Right kidney (tissue), 1 donor: ENCODE data around the gene CKS1B.
A peak's percentile ranks its signal among the peaks of the same experiment; 100 is the strongest.
"Not testable (repeated sequence)": the region's sequence is repeated elsewhere in the genome, so short reads cannot be mapped to it uniquely, and the experiment has no call there.

Source experiments
- DNase-seq: peaks from one replicate; pipeline ENCODE4 v3.0.0-alpha.2; 2016

CKS1B gene

DNA sequence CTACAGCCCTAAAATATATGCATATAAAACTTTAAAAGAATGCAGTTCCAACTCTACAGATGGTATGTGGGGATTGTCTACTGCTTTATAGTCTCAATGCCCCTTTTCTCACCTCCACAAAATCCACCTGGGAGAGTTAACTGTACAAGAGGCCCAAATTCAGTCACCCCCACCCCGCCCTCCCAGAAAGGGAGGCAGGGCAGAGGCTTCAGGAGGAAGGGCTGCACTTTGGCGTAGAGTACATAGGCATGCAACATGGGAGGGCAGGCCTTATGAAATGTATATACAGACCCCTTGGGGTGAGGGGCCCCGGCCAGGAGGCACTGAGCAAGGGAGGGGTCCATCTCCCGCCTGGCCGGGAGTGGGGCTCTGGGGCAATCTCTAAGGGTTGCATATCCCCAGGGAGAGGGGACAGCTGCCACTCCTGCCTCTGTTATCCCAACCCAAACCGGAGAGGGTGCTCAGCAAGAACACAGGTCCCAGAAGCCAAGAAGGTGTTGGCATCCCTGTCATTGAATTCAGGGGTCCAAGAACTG lies 11.6 kb upstream of the CKS1B start:
- no peak for DNase-seq

DNA sequence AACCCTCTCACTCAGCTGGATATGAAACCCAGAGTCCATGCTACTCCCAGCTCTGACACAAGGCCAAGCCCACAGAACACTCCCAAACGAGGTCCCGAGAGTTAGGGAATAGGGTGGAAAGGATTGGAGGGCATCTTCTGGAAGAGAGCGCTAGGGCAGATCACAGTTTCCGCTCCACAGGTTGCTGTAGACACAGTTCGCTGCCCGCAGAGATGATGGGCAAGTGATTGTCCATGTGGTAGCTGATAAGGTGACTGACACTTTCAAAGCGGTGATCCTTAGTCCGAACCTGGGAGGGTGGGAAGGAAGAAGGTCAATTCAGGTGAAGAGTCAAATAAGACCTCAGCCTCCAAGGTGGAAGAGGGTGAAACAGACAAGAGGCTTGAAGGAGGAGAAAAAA lies 10.8 kb upstream of the CKS1B start:
- no peak for DNase-seq

DNA sequence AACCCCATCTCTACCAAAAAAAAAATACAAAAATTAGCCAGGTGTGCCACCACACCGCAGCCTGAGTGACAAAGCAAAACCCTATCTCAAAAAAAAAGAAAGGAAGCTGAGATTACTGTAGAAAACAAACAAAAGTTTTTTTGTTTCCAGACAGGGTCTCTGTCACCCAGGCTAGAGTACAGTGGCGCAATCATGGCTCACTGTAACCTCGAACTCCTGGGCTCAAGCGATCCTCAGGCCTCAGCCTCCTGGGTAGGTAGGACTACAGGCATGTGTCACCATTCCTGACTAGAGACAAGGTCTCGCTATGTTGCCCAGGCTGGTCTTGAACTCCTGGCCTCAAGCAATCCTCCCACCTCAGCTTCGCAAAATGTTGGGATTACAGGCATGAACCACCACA lies 10.1 kb upstream of the CKS1B start:
- no peak for DNase-seq

DNA sequence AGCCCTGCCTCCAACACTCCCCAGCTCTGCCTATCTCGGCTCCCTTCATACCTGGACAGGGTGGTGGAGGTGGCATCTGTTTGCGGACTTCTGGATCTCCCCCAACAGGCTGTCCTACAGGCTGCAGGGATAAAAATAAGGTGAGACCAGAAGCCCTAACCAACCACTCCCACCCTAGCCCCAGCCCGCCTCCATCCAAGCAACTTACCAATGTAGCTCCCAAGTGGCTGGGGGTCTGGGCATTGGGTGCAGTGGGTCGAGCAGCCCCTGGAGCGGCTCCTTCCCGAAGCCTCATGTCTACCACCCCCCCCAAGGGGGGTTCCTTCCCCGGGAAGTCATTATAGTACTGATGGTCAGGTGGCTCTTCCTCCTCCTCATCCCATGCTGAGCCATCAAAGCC lies 8.4 kb upstream of the CKS1B start:
- no peak for DNase-seq

DNA sequence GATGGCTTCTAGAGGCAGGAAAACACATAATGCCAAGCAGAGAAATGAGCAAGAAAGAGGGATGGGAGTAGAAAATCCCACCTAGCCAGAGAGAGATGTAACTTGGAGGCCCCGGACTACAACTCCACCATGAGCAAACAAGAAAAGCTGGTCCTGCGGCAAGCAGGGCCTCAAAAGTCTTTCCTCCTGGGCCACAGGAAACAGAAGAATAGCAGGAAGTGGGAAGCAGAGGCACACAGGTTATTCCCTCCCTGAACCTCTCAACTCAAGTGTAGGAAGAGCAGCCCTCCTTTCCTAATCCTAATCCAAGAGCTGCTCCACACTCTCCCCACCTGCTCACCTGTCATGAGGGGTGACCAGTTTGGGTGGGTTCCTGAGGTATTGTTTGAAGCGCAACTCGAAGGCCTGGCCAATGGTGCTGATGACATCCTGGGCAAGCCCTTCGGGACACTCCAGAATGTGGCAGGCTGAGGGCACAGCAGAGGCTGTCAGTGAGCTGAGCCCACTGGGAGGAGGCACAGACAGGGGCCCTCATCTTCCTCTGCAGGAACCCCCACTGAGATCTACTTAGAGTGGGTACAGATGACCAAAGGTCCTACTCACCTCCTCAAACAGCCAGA lies 7.0 kb upstream of the CKS1B start:
- no peak for DNase-seq

DNA sequence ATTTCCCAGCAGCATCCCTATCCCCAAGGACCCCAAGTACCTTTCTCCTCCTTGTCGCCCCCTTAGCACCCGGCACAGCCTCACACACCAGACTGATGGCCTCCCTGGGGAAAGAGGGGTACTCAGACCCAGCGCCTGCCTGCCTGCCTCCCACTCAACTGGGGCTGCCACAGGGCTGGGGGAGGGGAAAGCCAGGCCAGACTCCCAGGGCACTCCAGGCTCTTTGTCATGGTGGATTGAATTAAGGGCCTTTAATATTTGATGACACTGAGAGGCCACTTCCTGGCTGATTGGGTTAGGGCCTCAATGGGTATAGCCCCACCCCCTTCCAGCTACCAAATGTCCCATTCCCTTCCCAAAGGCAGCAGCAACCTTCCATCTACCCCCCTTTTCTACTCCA lies 5.8 kb upstream of the CKS1B start:
- no peak for DNase-seq

DNA sequence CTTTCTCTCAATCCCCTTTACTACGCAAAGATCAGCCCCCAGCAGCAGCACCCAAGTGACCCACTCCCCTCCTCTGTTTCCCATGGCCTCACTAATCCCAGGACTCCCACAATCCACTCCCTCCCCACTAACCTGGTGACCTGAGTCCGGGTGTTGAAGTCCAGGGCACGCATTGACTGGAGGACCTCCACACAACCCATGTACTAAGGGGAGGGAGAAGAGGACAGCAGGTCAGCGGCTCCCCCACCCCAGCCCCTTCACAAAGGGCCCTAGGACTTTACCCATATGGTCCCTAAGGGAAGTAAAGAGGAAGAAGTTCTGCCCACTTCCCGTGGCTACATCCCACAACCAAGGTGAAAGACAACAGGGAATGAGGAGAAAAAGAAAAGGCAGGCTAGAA lies 5.2 kb upstream of the CKS1B start:
- DNase-seq = no peak

DNA sequence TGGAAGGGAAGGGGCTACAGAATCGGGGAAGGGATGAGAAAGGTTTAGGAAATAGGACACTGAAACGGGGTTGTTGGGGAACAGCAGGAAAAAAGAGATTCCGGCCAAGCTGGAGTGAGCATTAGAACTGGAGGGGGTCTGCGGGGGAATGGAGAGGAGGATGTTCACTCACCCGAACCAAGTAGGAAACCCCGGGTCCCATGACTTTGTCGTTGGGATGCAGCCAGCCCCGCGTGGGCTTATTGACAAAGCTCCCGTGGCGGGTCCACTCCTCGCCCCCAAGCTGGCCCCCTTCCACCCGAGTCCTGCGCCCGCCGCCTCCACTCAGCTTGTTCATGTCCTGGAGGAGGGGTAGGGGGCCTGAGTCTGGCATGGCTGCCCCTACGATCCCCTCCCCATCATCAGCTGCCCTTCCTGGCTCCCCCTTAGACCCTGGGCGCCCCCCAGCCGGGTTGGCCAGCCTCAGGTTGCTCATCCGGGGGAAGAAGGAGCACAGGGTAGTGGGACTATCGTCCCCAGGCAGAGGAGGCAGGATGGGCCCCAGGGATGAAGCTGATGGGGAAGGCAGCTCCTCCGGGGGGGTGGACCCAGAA lies 4.5 kb upstream of the CKS1B start:
- DNase-seq = no peak

DNA sequence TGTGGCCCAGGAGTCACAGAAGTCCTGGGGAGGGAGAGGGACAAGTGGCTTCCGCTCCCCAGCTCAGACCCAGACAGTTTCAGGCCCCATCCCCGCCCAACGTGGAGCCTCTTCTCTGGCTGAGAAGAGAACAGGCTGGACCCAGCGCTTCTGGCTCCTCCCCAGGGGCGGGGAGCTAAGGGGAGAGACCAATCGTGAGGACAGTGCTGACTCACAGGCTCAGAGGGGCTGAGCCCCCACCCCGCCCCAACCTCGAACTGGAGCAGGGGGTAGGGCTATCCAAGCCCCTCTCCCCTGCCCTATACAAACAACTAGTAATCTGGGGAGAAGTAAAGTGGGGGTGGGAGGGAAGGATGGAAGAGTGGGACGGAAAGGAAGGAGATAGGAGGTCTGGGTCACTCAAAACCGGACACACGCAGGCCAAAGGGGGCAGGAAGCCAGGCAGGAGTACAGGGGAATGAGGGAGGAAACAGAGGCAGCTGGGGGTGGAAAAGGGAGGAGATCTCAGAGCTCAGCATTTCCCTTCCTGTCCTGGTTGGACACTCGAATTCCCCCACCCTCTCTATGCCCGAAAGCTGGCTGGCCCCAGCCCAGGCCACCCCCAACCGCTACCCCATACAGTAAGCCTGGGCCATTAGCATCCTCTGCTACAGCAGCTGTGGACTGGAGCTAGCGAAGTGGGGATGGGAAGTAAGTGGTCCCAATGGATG lies 3.7 kb upstream of the CKS1B start, which contains the start of gene SHC1:
Gene SHC1, minus strand, starts transcription at position 117 of the 710 bp plus-strand sequence. CDS start 221 bp downstream, outside the sequence.
- DNase-seq = peak; percentile 74

DNA sequence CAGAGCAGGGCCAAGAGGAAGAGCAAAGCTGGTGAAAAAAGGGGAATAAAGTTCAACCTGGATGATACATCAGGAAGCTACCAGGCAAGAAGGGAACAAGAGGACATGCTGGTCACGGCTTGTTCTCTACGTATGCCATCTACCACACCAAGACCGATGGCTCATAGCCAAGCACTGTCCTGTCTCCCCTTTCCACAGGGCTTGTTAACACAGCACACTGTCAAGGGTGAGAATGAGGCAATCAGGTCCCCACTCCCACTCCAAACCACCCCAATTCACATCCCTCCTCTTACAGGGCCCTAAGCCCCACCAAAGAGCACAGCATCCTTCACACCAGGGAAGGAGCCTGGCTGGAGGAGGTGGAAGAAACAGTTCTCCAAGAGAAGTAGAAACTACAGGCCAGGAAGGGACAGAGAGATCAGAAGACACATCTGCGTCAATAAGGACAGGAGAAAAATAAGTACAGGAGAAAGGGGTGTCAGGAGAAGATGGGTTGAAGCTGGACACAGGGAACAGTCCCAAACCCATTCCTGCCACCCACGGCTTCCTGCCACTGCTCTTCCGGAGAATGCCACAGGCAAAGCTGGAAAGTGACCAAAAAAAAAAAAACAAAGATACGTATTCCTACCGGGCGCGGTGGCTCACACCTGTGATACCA lies 3.0 kb upstream of the CKS1B start:
- no peak for DNase-seq

DNA sequence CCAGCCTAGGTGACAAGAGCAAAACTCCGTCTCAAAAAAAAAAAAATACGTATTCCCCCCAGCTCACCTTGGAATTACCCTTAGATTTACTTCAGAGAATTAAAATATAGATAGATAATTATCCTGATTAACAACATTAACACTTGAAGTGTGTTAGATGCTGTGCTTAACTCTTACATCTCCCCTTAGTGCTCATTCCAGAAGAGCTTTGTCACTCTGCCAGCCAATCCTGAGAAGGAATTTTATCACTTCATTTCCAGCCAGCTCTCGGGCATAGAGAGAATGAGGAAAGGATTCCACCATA lies 2.3 kb upstream of the CKS1B start:
- DNase-seq = no peak

DNA sequence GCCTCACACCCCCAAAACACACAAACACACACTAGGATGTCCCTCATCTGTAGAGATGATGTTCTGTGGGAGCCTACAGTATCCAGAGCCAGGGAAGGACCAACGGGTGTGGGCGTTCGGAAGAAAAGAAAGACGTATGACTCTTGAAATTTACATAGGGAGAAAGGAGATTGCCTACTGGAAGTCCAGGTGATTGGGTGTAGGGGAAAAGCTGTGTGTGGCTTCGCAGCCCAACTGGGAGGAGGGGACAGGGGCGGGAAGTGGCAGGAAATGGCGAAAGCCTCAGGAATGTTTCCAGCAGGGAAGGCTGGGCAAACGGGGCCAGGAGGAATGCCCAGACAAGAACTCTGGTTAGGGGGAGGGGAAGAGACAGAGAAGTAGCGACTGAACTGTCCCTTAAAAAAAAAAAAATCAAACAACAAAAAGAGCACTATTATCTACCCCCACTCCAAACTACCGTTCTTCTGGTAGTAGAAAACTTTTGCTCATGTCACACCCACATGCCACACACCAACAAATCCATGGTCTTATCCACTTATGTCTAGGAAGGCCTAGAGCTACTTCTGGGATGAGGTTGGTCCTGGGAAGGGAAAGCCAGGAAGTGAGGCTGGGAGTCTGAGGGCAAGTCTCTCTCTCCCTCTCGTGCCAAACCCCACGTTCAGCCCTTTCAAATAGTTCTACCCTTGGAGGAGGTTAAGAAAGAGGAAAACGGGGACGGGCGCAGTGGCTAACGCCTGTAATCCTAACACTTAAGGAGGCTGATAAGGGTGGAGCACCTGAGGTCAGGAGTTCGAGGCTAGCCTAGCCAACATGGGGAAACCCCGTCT lies 1.8 kb upstream of the CKS1B start:
- DNase-seq = no peak

DNA sequence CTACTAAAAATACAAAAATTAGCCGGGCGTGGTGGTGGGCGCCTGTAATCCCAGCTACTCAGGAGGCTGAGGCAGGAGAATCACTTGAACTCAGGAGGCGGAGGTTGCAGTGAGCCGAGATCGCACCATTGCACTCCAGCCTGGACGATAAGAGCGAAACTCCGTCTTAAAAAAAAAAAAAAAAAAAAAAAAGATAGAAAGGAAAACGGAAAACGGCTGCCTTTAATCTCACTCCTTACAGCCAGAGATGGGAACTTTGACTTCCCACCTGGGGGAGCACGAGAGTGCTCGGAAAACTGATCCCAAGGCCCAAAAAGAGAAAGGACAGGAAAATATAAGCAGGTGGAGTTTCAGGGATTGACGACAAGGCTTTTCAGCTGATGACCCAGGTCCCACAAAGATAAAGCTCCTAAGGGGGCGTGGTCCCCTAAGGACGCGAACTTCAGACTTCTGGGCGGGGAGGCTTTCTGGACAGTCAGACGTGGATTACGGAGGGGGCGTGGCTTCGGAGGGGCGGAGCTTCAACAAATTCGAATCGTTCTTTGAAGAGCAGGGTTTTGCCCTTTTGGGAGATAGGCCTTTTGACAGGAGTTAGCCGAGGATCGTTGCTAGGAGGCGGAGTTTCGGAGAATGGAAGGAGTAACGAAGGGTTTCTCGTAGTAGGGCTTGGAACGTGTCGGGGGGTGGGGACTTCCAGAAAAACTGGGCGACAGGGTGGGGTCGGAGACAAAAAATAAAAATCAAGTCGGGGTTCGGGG lies 958 bp upstream of the CKS1B start:
- DNase-seq = peak; percentile 84

DNA sequence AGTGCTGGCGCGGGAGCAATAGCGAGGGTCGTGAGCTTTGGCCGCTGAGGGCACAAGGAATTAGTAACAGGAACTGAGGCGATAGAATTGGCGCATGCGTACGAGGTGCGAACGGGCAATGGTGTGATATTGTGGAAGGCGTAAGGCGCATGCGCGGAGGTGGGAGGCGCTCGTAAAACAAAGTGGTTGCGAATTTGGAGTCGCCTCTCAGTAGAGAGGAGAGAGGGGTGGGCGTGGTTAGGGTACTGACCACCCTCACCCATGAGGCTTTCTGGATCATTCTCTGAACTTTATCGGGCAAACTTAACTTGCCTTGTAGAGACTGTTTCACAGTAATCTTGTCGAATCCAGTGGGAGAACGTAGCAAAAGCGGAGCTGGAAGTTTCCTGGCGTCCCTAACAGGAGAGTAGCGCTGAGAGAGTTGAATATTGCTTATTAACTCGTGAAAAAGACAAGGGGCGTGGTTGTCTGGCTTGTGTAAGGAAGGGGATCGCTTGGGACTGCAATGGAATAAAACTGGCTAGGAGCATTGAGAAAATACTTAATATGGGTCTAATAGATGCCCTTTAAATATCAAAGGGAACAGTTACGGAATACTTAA lies 427 bp downstream of the CKS1B start:
- peak; percentile 98 for DNase-seq

DNA sequence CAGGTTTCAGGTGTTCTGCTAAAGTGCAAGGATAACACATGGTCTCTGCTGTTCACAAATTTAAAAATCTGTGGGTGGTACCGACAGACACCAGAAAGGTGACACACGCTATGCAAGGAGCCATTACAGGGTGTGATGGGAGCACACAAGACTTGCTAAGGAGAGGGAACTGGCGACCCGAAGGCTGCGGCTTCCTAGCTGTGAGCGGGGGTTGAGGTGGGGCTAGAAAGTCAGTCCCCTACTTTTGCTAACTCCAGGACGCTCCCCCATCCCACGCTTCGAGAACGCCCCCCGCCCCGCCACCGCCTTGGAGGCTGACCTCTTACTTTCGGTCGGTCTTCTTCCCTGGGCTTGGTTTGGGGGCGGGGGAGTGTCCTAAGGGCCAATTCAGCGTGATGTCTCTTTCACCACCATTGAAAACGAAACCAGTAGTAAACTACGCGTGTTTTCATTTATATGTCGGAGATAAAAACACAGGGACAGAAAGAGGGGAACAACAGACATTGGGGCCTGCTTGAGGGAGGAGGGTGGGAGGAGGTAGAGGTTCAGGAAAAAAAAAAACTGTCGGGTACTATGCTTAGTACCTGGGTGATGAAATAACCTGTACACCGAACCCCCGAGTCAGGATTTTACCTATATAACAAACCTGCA lies 1.1 kb downstream of the CKS1B start:
- peak; percentile 74 for DNase-seq

DNA sequence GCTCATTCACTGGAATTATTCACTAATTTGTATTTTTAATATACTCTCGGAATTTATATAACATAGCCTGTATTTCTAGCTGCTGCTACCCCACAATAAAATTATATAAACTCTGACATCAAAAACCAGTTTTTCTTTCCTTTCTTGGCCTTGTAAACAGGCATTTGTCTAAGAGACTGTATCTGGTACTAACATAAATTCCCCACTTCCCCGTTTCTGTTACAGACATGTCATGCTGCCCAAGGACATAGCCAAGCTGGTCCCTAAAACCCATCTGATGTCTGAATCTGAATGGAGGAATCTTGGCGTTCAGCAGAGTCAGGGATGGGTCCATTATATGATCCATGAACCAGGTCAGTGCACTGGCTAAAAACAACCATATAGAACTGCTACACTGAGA lies 3.3 kb downstream of the CKS1B start:
- not testable (repeated sequence) for DNase-seq

DNA sequence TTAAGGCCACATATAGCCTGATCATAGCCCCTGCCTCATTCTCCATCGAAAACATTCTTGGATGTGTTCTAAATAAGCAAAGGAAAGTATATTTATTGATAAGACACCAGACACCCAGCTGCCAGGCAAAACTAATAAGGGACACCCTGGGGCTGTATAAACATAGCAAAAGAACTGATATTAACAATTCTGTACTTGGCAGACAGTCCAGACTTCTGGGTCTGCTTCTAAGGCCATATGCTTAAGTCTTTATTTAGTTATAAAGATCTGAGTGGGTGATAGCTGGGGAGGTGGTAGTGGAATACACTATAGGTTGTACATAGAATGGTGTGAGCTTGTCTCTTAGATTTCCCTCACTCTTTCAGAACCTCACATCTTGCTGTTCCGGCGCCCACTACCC lies 3.9 kb downstream of the CKS1B start:
- no peak for DNase-seq

DNA sequence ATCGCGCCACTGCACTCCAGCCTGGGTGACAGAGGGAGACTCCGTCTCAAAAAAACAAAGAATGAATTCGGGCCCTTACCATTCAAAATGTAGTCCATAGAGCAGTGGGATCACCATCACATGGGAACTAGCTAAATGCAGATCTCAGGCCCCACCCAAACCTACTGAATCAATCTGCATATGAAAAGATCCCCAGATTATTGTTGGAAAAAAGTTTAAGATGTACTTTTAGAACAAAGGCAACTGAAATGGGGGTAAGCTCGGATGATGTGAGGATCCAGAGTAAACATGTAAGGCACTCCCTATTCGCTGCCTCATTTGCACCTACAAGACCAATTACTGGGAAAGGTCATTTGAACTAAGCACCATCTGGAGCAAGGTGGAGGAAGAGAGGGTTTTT lies 7.9 kb downstream of the CKS1B start:
- DNase-seq = no peak

DNA sequence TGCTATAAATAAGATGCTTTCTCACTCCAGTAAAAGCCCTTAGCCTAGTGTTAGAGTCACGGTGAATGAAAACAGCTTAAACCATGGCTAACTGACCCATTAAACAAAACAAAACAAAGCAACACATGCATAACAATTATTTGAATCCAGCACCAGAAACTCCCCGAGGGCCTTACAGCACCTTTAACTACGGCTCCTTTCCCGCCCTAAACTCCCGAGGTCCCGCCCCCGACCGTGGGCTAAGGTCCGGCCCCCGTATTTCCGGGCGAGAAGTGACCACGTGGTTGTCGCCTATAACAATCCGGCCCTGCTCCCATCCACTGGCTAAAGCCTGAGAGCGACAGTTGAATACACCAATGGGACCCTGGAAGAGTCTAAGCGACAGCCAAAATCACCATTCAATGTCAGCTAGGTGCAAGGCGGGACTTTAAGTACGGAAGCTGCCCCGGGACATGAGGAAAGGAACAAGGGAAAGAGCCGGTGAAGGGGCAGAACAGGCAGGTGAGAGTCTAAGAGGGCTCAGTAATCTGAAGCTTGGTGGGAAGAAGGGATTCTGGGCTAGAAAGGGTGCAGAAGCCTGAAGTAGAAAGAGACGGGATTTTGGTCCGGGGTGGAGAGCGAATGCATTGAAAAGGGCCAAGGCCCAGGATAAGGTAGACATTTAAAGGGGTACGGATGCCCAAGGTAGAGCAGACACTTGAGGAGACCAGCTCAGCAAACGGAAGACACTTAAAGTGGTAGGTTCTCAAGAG lies 8.6 kb downstream of the CKS1B start, which contains the start of gene FLAD1:
Gene FLAD1, plus strand, starts transcription at position 448 of the 752 bp plus-strand sequence. CDS start 351 bp downstream, outside the sequence.
- peak; percentile 80 for DNase-seq
